Neural cell (in vitro differentiated cells): ENCODE data around the gene TOLLIP.

ENCODE experiments used
- CTCF ChIP-seq: fragments of 450-650 bp; IDR thresholded peaks from 2 replicates; pipeline ENCODE4 v1.5.1; 2014; ENCODE audit warnings: antibody characterized with exemption, mild to moderate bottlenecking, moderate library complexity; ENCODE audit not compliant: poor library complexity, severe bottlenecking
- POLR2AphosphoS5 ChIP-seq: IDR thresholded peaks from 2 replicates; pipeline ENCODE4 v1.6.1; 2012

DNA sequence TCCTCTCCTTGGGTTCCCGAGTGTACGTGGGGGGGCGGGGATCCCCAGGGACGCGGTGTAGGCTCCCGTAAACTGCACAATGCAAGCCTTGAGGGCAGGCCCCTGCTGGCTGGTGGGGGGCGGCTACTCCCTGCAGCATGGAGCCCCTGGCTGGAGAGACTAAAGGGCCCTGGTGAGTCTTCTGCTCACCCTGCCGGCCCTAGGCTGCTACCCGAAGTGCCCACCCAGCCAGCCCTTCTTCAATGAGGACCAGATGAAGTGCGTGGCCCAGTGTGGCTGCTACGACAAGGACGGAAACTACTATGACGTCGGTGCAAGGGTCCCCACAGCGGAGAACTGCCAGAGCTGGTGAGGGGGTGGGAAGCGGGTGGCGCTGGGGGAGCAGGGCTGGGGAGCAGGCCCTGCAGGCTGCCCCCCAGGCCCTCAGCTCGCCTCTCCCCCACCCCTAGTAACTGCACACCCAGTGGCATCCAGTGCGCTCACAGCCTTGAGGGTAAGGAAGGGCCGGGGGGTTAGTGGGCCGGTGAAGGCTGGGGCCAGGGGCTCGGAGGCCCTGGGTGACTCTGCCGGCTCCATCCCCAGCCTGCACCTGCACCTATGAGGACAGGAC, 69.7 kb downstream of the TOLLIP start:
- no peak for TF ChIP-seq POLR2AphosphoS5
- no peak for TF ChIP-seq CTCF
